ENCODE data around the gene CBX6. TPM values are rescaled to one million over a fixed set of nuclear protein-coding genes. Genes with fewer than 3 reads are reported as not detected.
"Not testable (repeated sequence)": the region's sequence is repeated elsewhere in the genome, so short reads cannot be mapped to it uniquely, and the experiment has no call there.

The CBX6 gene
- total and polyA plus RNA-seq, 8 donors, result 22.5 to 44.6 (median 27.9) TPM

DNA sequence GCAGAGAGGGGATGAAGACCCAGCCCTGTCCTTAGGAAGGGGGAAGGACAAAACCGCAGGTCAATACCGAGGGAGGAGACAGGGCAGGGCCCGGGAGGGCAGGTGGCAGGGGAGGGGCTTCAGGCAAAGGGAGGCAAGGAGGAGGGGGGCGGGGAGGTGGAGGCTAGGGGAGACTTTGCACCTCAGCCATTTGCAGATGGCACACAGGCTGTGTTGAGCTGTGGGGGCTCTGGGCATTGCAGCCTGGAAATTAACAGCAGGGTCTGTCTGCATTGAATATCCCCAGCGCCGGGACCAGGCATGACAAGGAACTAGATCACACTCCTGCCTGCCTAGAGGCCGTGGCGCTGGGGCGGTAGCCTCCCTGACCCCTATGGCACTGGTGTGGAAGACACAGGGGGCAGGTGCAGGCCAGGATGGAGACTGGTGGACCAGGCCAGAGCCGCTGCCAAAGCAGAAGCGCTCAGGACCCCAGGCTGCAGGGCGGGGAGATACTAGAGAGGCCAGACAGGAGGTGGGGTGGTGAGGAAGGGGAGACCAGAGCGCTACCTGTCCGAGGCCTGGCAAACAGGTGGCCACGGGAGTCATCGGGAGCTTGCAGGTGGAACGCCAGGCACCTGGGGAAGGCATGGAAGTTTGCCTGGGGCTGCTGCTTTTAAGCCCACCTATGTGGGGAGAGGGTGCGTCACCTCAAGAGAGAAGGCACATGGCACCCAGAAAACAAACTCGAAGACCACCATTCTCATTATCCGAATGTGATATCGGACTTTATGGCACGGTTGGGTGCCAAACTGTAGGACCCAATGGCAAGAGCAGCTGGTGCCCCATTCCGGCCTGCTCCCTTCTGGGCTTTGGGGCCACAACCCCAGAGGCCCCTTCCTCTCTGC is 11.5 kb downstream of the CBX6 start:
- Histone ChIP-seq H3K9me3 (no peaks in the 10 kb centered on the region), H3K27me3 (no peaks in the 10 kb centered on the region), H3K36me3 (no peaks in the 10 kb centered on the region), H3K27ac (no peak overlapping the region), H3K4me1 (peaks cover 10 to 14% (median 14%) of the 10 kb centered on the region in 3 donors), H3K4me3 (no peak overlapping the region)
- DNase-seq (peak in 1 of 6 donors; percentile 74), ATAC-seq (peak in 1 of 4 donors; percentile 20), FAIRE-seq (no peak)
- intact Hi-C loops (cut with DNase I), result loop anchor here in 2 of 3 donors (10.0 kb wide), 2 partner anchors 254 to 264 kb away; no protein-coding TSS in a partner anchor
- TF ChIP-seq, protein P1, sequence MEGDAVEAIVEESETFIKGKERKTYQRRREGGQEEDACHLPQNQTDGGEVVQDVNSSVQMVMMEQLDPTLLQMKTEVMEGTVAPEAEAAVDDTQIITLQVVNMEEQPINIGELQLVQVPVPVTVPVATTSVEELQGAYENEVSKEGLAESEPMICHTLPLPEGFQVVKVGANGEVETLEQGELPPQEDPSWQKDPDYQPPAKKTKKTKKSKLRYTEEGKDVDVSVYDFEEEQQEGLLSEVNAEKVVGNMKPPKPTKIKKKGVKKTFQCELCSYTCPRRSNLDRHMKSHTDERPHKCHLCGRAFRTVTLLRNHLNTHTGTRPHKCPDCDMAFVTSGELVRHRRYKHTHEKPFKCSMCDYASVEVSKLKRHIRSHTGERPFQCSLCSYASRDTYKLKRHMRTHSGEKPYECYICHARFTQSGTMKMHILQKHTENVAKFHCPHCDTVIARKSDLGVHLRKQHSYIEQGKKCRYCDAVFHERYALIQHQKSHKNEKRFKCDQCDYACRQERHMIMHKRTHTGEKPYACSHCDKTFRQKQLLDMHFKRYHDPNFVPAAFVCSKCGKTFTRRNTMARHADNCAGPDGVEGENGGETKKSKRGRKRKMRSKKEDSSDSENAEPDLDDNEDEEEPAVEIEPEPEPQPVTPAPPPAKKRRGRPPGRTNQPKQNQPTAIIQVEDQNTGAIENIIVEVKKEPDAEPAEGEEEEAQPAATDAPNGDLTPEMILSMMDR (IDR thresholded peaks at IDR 0.05), result no peak
- 55 to 57% methylated on average over 23 of the region's 23 CpGs for WGBS, 2 donors

DNA sequence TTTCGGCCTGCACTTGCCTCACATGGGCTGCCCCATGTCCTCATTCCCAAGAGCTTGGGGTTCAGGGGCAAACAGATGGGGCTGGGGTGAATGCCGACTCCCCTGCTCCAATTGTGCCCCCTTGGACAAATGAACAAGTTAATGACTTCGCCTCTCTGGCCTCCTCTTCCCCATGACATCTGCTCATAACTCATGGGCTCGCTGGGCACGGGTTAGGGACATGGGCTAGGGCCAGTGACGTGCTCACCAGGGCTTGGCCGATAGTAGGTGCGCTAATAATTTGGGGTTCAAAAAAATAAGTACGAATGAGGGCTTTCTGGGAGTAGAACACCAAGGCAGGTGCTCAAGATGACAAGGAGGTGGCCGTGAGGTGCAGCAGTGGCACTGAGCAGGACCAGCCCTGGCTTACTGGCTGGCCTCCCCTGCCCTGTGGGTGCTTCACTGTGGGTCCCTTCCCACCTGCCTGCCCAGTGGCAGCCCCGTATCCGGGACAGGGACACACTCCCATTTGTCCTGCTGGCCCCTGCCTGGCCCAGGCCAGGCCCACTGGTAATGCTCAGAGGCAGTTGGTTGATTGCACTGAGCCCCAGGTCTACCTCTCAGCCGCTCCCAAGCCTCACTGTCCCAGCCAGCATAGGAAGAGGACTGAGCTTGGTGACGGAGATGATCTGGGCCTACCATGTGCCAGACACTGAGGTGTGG is 12.3 kb downstream of the CBX6 start:
- Histone ChIP-seq H3K4me1 (peaks cover 6 to 9% (median 7%) of the 10 kb centered on the region in 3 donors), H3K27me3 (no peaks in the 10 kb centered on the region), H3K36me3 (no peaks in the 10 kb centered on the region), H3K27ac (no peak overlapping the region), H3K4me3 (no peak overlapping the region), H3K9me3 (no peaks in the 10 kb centered on the region)
- DNase-seq, result no peak
- ATAC-seq, result no peak
- TF ChIP-seq, protein P1 (IDR thresholded peaks at IDR 0.05), result no peak
- intact Hi-C loops (cut with DNase I), result loop anchor here in 2 of 3 donors (10.0 kb wide), 2 partner anchors 255 to 265 kb away; no protein-coding TSS in a partner anchor
- FAIRE-seq, result no peak
- whole genome bisulfite sequencing, 2 donors, result 79 to 82% methylated on average over 14 of the region's 14 CpGs

DNA sequence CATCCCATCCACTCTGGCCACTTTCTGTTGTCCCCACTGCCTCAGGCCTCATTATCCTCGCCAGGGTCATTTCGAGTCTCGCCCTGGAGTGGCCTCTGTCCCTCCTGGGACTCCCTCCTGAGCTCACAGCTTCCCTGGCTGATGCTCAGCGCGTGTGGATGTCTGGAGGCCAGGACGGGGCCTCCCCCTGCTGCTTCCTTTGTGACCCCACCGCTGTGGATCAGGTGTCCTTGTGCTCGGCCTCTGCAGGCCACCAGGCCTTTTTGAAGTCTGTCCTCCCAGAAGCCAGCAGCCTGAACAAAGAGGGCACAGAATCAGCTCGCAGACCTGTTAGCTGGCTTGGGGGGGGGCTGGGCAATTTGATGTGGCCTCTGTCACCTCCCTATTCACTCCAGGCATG is 13.5 kb downstream of the CBX6 start:
- FAIRE-seq, result no peak
- intact Hi-C loops (cut with DNase I), result no loop called here
- DNase-seq, result no peak
- H3K9me3 ChIP-seq, result no peaks in the 10 kb centered on the region
- no peaks in the 10 kb centered on the region for H3K36me3 ChIP-seq
- H3K27ac ChIP-seq, result no peak overlapping the region
- H3K27me3 ChIP-seq, result no peaks in the 10 kb centered on the region
- 74 to 81% methylated on average over 9 of the region's 9 CpGs for WGBS, 2 donors
- TF ChIP-seq, protein P1 (IDR thresholded peaks at IDR 0.05), result no peak
- H3K4me3 ChIP-seq, result no peak overlapping the region
- H3K4me1 ChIP-seq, result no peaks in the 10 kb centered on the region
- no peak for ATAC-seq

DNA sequence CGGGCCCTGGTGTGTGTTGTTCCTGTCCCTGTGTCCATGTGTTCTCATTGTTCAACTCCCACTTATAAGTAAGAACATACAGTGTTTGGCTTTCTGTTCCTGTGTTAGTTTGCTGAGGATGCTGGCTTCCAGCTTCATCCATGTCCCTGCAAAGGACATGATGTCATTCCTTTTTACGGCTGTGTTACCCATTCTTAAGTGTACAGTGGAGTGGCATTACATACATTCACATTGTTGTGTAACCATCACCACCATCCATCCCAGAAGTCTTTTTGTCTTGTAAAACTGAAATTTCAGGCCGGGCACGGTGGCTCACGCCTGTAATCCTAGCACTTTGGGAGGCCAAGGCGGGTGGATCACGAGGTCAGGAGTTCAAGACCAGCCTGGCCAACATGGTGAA is 17.5 kb downstream of the CBX6 start:
- H3K27ac ChIP-seq; H3K9me3 ChIP-seq; H3K4me1 ChIP-seq; H3K36me3 ChIP-seq; H3K27me3 ChIP-seq; FAIRE-seq; intact Hi-C loops (cut with DNase I); H3K4me3 ChIP-seq; DNase-seq; ATAC-seq: not testable (repeated sequence)
- 87 to 90% methylated on average over 7 of the region's 7 CpGs for WGBS, 2 donors

DNA sequence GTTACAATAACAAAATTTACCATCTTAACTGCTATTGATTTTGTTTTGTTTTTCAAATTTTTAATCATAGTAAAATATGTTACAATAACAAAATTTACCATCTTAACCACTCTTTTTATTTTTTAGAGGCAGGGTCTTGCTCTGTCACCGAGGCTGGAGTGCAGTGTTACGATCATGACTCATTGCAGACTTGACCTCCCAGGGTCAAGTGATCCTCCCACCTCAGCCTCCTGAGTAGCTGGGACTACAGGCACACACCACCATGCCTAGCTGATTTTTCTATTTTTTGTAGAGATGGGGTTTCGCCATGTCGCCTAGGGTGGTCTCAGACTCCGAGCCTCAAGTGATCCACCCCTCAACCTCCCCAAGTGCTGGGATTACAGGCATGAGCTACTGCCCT is 18.1 kb downstream of the CBX6 start:
- intact Hi-C loops (cut with DNase I), result not testable (repeated sequence)

More for the DNA sequence above, 18.1 kb downstream of the CBX6 start:
- ATAC-seq, H3K9me3 ChIP-seq, H3K27me3 ChIP-seq, DNase-seq, H3K4me3 ChIP-seq, H3K27ac ChIP-seq, H3K4me1 ChIP-seq, H3K36me3 ChIP-seq: not testable (repeated sequence)
- peak; percentile 53 for FAIRE-seq
- 61 to 68% methylated on average over 5 of the region's 5 CpGs for WGBS, 2 donors

All from pancreas (tissue), 10 donors.